ENCODE results near the gene RIPOR3.

GRCh38 chr20:50668326-50668725, 23.0 kb downstream of the RIPOR3 start:
- TF ChIP-seq, protein P1, sequence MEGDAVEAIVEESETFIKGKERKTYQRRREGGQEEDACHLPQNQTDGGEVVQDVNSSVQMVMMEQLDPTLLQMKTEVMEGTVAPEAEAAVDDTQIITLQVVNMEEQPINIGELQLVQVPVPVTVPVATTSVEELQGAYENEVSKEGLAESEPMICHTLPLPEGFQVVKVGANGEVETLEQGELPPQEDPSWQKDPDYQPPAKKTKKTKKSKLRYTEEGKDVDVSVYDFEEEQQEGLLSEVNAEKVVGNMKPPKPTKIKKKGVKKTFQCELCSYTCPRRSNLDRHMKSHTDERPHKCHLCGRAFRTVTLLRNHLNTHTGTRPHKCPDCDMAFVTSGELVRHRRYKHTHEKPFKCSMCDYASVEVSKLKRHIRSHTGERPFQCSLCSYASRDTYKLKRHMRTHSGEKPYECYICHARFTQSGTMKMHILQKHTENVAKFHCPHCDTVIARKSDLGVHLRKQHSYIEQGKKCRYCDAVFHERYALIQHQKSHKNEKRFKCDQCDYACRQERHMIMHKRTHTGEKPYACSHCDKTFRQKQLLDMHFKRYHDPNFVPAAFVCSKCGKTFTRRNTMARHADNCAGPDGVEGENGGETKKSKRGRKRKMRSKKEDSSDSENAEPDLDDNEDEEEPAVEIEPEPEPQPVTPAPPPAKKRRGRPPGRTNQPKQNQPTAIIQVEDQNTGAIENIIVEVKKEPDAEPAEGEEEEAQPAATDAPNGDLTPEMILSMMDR (IDR thresholded peaks at IDR 0.05) = no peak
- no peak for TF ChIP-seq POLR2A (IDR thresholded peaks at IDR 0.05)
